COR-L47 (cell line): Measurements from ENCODE around the gene NCLN.
A peak's percentile ranks its signal among the peaks of the same experiment; 100 is the strongest.
"Not testable (repeated sequence)": the region's sequence is repeated elsewhere in the genome, so short reads cannot be mapped to it uniquely, and the experiment has no call there.

Experiments
- DNase-seq: peaks from one replicate; lab custom pipeline; 2025; lab: John Stamatoyannopoulos, UW

NCLN gene

GRCh38 chr19:3183721-3184641 lies 1.7 kb upstream of the NCLN start:
- DNase-seq, result no peak

DNA sequence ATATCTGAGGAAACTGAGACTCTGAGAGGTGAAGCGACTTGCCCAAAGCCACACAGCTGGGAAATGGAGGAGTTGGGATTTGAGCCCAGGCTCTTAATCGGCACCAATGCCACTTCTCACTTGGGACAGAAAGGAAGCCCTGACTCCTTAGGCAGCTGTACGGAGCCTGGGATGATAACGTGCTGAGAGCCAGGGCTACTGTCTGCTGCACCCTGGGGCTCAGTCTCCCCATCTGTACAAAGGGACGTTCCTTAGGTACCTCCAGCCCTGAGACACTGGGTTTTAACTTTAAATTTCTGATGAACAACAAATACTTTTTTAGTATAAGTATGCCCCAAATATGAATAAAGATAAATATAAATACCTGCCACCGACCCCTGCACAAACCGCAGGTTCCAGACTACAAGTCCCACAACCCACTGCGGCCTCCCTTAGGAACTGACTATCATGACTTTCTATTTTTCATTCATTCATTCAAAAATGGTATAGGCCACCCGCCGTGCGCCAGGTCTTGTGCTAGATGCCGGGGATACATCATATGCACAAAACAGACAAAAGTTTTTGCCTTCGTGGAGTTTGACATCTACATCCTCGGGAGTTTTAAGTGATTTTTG lies 776 bp upstream of the NCLN start:
- DNase-seq, result peak; percentile 76

- no peak for DNase-seq
These were observed 494 bp downstream of the NCLN start for GRCh38 chr19:3186160-3186688.

- no peak for DNase-seq
These were observed 1.3 kb downstream of the NCLN start for GRCh38 chr19:3186891-3187661.

DNA sequence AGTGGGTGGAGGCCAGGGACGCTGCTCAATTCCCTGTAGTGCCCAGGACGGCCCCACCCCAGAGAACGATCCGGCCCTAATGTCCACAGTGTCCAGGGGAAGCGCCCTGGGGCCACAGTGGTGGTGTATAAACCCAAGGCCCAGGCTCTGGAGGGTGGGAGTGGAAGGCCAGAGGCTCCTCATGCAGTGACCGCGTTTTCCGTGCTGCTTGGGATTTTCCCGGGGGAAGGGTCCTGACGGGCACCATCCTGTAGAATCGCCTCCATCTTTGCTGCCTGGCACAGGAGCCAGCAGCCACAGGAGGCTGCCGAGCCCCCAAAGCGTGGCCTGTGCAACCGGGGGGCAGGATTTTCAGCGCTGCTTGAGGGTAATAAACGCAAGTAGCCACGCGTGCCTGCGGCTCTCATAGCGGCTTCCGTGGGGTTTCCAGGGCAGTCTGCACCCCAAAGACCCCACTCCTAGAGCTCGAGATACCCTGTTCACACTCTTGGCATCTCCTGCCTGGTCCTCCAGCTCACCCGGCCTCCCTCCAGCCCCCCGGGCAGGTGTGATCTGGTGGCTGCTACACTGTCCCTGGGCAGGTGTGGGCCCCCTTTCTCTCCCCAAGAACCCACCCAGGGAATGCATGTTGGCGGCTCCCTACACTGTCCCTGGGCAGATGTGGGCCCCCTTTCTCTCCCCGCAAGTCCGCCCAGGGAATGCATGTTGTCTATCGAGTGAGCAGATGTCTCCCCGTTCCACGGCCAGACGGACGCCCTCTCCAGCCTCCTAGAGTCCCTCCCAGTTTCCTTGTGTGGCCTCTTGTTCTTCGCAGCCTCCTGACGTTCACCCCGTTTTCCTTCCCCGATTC lies 2.2 kb downstream of the NCLN start:
- DNase-seq, result no peak

- no peak for DNase-seq
These were observed 3.2 kb downstream of the NCLN start for GRCh38 chr19:3188627-3189596.

DNA sequence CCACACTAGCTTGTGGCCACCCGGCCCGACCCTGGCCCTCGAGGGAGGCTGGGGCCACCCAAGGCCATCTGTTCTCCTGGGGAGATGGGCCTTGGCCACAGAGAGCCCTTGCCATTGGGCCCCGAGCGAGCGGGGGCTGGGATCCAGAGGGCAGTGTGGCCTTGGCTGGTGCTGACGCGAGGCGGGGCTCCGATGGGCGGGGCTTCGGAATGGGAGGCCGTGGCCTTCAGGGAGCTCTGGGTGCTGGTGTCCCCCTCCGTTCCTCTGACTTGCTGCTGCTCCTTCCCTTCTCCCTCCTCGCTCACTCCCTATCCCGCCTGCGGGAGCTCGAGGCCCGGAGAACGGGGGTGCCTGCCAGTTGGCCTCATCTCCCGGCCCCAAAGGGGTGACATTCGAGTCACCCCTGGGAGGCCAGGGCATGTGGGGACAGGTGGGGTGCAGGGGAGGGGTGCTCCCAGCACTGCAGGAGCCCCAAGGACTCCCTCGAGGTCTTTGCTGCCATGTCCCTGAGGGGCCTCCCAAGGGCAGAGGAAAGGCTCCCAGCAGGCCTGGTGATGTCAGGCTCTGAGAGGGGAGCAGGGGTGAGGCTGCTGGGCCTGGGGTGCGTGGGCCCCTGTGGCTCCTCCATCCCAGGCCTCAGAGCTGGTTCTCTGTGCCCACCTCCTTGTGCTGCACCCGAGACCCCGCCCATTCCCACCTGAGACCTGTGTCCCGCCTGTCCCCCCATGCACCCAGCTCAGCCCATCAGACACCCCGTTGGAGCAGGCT lies 4.2 kb downstream of the NCLN start:
- no peak for DNase-seq

DNA sequence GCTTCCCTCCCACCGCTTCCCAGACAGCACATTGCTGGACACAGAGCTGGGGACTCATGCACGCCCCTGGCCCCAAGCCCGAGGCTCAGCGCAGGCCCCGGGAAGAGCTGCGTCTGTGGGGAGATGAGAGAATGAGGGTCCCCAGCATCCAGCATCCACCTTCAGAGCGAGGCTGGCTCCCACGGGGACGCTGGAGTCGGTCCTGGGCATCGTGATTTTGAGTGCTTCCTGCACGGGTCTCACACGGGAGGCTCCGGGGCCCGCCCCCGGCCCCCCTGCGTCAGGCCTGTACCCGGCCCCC lies 4.7 kb downstream of the NCLN start:
- DNase-seq, result no peak

DNA sequence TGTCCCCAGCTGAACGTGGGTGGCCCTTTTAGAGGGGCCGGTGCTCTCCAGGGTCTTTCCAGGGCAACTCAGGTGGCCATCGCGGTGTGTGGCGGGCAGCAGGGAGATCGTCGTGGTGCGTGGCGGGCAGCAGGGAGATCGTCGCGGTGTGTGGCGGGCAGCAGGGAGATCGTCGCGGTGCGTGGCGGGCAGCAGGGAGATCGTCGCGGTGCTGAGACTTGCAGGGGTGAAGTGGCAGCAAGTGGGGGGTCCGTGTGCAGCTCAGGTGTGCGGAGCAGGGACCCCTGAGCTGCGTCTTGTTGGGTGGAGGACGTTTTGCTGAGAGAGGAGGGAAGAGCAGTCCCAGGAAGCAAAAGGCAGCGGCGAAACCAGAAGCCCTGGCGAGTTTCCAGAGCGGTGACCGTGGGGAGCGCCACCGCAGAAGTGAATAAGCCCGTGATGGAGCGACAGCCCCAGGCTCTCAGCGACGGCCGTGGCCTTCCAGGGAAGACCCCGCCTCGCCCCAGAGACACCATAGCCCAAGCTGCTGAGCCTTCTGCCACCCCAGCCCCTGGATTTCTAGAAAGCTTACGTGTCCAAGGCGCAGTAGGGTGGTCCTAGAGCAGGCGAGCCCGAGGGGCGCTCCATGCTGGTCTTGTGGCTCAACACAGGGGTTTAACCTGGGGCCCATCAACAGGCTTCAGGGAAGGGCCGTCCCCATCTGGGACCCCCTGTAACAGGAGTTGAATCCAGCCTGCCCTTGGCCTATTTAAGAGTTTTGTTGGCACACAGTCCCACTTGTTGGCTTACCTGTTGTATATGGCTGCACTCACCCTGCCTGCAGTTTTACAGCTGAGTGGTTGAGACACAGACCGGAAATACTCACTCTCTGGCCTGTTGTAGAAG lies 5.4 kb downstream of the NCLN start:
- DNase-seq, result no peak

GRCh38 chr19:3191806-3192104 lies 6.0 kb downstream of the NCLN start:
- not testable (repeated sequence) for DNase-seq

DNA sequence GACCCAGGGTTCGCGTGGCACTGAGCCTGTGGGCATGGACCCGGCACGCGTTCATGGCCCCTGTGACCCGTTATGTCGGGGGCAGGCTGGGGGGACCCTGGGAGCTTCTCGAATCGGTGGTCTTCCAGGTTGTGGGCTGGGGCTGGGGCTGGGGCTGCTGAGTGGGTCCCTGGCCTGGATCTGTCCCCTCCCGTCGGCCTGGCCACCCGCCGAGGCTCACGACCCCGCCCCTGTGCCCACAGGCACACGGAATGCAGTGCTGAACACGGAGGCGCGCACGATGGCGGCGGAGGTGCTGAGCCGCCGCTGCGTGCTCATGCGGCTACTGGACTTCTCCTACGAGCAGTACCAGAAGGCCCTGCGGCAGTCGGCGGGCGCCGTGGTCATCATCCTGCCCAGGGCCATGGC lies 6.5 kb downstream of the NCLN start:
- DNase-seq, result no peak

DNA sequence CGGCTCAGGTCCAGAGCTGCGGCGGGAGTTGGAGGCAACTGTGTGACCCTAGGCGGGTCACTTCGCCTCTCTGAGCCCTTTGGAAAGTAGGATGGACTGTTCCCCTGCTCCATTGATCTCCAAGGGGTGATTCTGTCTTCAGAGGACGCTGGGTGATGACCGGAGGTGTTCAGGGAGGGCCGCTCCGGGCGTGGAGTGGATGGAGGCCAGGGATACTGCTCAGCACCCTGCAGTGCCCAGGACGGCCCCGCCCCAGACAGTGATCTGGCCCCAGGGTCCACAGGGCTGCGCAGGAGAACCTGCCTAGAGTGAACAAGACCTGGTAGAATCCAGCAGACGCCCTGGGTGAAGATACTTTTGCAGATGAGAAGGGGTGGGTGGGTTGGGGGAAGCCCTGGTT lies 7.0 kb downstream of the NCLN start:
- no peak for DNase-seq

- no peak for DNase-seq
These were observed 7.8 kb downstream of the NCLN start for GRCh38 chr19:3193256-3194105.

DNA sequence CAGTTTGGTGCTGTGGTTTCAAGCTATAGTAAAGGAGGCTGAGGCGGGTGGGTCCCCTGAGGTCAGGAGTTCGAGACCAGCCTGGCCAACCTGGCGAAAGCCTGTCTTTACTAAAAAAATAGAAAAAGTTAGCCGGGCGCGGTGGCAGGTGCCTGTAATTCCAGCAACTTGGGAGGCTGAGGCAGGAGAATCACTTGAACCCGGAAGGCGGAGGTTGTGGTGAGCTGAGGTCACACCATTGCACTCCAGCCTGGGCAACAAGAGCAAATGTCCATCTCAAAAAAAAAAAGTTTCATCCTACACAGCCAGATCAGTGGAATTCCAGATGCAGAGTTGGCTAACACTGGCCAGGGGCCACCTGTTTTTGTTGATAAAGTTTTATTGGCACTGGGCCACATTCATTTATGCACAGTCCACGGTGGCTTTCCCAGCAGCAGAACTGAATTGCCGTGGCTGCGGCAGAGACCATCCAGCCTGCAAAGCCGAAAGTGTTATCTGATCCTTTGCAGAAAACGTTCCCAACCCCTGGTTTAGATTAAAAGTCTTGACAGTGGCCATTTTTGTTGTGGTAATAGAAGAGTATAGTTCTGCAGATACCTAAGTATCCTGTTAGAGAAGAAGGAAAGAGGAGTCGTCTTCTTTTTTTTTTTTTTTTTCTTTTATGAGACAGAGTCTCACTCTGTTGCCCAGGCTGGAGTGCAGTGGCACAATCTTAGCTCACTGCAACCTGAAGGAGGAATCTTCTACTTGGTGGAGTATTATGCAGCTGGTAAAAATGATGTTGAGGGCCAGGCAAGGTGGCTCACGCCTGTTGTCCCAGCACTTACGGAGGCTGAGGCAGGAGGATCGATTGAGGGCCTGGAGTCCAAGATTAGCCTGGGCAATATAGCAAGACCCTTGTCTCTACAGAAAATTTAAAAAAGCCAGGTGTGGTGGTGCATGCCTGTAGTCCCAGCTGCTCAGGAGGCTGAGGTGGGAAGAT lies 8.7 kb downstream of the NCLN start:
- no peak for DNase-seq

GRCh38 chr19:3196064-3196932 lies 10.6 kb downstream of the NCLN start:
- no peak for DNase-seq

GRCh38 chr19:3196933-3197205 lies 11.1 kb downstream of the NCLN start:
- DNase-seq, result no peak
